NCI-H460 (cell line): ENCODE results near the gene CPNE4. TPM values are rescaled to one million over a fixed set of nuclear protein-coding genes. Genes with fewer than 3 reads are reported as not detected.
"Not testable (repeated sequence)": the region's sequence is repeated elsewhere in the genome, so short reads cannot be mapped to it uniquely, and the experiment has no call there.

Experiments
- DNase-seq: peaks from one replicate; pipeline ENCODE4 v3.0.0-alpha.2; 2016; ENCODE audit warnings: low read depth; ENCODE audit errors: extremely low read depth
- total RNA-seq: library from RNA; depleted of rRNA; stranded (reverse); fragments of >200 nt; shearing (Covaris generic); gene quantifications from 2 replicates; pipeline ENCODE4 v1.2.3, GENCODE V29; 2014

Gene CPNE4
- total RNA-seq, 1 experiment from 2014 or later = 0.54 TPM

GRCh38 chr3:131892331-131892730 lies 142.5 kb downstream of the CPNE4 start:
- DNase-seq = no peak

DNA sequence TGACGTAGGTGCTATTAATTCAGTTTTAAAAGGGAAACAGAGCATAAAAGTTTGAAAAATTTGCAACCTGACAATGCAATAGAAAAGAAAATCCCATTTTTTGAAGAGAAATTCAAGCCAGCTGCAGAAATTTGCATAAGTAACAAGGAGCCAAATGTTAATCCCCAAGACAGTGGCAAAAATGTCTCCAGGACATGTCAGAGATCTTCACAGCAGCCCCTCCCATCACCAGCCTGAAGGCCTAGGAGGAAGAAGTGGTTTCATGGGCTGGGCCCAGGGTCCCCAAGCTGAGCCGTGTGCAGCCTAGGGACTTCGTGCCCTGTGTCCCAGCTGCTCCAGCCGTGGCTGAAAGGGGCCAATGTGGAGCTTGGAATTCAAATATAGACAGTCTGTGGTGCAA lies 148.9 kb downstream of the CPNE4 start:
- DNase-seq = not testable (repeated sequence)

DNA sequence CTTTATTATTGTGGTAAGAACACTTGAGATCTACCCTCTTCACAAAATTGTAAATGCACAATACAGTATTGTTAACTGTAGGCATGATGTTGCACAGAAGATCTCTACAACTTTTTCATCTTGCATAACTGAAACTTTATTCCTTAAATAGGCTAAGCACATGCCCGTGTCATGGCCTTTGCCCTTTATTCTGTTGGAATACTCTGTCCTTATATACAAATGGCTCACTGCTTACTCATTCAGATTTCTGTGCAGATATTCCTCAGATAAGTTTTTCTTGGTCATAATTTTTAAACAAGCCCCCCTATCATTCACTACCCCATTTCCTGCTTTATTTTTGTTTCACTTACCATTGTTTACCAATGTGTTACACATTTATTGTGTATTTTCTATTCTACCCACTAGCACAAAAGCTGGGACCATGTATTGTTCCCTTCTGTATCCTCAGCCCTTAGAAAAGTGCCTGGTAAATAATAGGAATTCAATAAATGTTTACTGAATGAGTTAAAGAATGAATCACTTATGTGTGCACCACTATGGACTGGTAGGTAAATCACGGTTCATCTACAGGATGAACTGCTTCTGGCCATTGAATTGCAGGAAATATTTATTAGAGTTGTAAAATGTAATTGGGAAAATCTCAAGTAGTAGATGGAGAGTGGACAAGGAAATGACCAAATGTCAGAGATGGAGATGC lies 151.0 kb downstream of the CPNE4 start:
- DNase-seq = no peak

DNA sequence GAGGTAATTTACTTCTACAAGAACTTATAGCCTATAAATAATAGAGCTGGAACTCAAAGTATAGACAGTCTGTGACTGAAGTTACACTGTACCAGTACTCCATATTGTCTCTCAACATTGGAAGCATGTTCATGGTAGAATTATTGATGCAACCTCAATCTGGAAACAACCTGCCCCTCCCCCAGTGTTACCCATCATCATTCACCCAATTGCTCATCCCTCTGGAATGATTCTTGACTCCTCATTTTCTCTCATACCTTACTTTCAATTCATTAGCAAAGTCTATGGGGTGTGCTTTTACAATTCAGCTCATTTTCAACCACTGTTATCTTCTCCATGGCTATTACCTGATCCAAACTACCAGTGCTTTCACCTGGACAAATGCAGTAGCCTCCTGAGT lies 151.7 kb downstream of the CPNE4 start:
- DNase-seq = no peak

DNA sequence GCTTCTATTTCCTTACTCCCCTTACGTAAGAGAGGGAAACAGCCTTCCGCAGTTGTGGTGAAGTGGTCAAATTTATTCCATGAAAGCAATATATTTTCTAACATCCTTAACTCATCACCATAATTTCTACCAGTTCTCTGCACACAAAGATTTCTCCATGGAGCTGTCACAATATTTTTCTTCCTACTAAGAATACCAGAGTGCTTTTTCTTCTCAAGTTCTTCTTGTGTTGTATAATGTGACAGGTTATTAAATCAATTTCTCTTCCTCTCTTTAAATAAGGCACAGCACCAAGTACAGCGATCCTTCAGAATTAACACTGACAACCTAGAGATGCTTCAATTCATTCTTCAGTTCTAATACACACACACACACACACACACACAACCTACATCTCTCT lies 153.0 kb downstream of the CPNE4 start:
- no peak for DNase-seq

DNA sequence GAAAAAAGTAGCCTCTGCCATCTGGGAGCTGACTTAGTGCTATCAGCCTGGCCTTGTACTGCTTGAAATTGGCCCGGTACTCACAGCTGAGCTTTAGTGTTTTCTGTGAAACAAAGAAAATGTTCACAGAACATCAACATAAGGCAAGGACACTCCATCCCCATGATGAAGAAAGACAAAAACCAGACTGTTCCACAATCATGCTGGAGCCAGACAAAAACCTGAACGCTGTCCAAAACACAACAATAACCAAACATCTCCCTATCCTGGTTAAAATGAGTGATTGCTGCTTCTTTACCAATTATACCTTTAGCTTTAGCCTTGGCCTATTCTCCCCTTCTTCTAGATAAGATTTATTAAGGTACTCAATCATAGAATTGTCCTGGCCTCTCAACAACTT lies 153.9 kb downstream of the CPNE4 start:
- no peak for DNase-seq

- no peak for DNase-seq
Observed at GRCh38 chr3:131868203-131868602, 166.6 kb downstream of the CPNE4 start.

GRCh38 chr3:131856171-131856570 lies 178.6 kb downstream of the CPNE4 start:
- DNase-seq = no peak

GRCh38 chr3:131850223-131850622 lies 184.6 kb downstream of the CPNE4 start:
- DNase-seq = no peak

DNA sequence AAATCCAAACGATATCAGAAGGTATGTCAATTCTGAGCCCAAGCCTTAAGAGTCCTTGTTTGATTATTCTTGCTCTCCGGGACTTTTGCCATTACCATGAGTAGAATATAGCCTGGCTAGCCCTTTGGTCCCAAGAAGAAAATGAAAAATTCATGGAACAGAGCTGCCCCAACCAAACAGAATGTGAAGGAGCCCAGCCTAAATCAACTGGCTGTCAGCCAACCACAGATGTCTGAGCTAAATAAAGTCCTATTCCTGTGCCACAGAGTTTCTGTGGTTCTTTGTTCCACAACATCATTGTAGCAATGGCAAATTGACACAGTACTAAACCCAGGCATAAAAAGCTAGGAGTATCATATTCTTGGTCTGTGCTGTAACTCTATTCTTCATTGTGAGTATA lies 185.2 kb downstream of the CPNE4 start:
- DNase-seq = no peak

DNA sequence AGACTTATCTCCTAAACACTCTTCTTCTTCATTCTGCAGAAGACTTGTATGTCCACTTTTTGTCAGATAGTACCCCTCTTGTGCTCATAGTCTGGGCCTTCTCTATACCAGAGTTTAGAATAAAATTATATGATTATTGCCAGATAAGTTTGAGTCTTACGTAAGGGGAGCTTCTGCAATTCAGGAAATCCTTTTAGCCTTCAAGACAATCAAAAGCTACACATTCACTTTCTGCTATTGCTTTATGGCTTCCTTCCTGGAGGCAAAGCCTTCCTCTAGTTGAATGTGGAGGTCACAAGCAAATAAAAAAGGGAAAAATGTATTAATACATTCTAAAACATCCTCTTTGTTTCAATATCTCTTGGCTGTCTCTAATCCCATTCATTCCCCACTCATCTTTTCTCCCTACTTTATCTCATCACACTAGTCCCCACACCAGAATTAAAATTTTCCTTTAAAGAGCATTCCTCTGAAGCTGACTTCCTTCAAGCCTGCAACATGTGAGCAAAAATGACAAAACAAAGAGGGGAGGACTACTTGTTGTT lies 186.8 kb downstream of the CPNE4 start:
- DNase-seq = no peak

- DNase-seq = no peak
Observed at GRCh38 chr3:131846296-131846924, 188.4 kb downstream of the CPNE4 start.

DNA sequence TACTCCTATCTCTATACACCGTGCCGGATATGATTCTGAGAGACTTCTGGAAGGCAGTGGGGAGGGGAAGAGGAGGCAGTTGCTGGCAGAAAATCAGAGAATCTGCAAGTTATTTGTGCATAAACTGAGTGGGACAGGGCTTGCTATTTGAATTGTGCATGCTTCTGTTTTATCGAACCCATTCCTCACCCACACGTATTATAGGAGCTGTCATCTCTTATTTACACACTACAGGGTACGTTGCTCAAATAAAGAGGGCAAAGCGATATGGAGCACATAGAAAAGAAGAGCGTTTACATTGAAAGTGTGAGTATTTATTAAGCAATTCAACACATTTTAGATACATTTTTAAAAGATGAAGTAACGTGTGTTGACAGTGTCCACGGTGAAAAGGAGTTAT lies 191.6 kb downstream of the CPNE4 start:
- no peak for DNase-seq

DNA sequence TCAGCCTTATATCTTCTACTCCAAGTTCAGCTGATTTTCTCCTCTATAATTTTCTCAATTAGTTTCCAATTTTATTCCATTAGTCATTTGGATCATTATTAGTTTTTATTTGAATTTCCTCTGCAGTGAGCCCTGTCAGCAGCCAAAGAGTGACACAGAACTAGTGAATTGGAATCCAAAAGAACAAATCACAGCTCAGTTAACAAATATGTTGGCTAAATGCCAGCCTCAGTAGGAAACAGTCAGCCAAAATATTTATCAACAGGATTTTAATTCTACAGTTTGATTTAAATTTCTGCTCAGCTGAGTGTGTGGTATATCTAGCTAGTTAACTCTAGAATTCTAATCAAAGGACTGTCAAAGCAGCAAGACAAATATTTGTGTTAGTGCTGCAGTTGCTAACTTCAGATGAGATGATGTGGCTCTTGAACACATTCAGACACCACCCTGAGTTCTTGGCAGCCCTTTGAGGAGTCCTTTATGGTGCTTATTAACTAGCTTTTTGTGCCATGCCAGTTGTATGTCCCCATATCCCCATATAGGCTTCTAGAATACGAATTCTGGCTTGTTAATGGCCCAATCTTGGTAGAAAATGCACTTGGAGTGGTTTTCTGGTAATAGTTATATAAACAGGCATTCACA lies 194.5 kb downstream of the CPNE4 start:
- DNase-seq = no peak

DNA sequence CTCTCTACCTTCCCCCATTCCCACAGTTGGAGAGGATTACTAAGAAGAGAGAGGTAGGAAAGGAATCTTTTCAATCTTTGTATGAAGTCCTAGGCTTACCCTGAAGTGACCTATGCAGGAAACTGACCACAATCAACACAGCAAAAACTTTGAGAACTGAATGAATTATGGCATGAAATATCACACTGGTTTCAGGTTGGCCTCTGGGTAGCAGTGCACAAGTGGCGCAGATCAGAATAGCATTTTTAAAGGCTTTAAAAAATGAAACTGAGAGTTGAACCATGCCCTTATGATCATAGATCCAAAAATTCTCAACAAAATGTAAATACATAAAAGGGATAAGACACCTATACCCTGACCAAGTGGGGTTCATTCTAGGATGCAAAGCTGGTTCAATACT lies 198.9 kb downstream of the CPNE4 start:
- DNase-seq = no peak

GRCh38 chr3:131831608-131832007 lies 203.2 kb downstream of the CPNE4 start:
- DNase-seq = no peak

DNA sequence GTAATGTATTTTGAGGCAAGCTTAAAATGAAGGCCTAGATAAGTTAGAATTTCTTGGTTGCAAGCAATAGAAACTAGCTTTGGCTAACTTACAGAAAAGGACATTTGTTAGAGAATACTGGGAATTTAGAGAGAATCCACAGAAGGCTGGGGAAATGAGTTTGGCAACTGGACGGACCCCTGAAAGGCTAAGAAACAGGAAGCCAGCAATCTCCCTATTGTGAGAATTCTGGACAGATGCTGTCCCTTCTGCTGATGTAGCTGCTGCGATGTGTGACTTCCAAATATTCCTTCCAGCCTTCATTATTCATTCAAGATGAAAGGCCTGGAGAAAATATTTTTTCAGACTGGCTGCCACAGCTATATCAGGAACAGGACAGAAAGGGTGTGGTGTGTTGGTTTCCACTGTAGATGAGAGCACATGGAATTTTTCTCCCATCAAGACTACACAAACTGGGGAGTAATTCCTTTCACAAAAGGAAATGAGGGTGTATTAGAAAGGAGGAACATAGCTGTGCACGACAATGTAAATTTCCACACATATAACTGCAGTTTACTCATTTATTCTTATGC lies 213.5 kb downstream of the CPNE4 start:
- DNase-seq = no peak

DNA sequence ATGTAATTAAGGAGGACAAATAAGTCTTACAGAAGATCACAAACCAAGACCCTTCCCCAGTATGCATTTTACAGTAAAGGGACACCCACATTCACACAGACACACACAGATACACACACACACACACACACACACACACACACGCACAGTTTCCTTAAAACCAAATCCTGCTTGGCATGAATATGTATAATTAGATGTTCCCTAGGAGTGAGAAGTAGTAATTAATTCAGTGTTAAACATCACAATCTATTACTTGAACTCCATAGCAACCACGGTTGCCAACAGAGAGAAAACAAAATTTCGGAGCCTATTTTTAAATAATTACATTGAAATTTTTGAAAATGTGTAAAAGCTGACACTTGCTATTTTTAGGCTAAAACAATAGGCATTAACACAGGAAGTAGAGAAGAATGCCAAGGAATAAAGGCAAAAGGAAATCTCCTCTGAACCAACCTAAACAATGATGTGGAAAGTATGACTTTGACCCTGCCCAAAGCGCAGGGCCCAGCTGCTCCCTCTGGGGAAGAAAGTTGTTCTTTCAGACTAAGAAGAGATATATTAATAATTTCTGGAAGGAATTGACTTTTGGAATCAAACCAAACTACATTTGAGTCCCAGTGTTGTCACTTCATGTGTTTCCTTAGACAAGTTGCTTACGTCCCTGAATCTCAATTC lies 215.3 kb downstream of the CPNE4 start:
- DNase-seq = no peak

- no peak for DNase-seq
Observed at GRCh38 chr3:131812433-131812832, 222.4 kb downstream of the CPNE4 start.

DNA sequence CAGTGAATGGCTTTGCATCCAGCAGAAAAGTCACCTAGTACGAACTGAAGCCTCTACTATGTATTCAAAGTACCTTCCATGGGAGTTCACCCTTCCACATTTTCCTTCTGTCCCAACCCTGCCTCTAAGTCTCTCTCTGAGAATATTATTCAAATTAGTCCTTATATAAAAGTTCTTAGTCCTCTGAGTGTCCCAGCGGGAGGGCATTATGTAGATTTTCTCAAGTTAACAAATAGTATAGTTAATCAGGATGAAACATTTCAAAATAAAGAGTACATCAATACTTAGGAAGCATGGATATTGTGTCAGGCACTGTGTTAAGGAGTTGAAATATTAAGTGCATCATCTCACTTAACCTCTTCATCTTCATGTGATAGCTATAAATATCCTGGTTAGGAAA lies 223.3 kb downstream of the CPNE4 start:
- no peak for DNase-seq

GRCh38 chr3:131807822-131808221 lies 227.0 kb downstream of the CPNE4 start:
- DNase-seq = no peak
